Prostate gland (tissue), 2 donors: ENCODE data around the gene SUSD3. TPM values are rescaled to one million over a fixed set of nuclear protein-coding genes. Genes with fewer than 3 reads are reported as not detected.
A peak's percentile ranks its signal among the peaks of the same experiment; 100 is the strongest.

Experiments used
- DNase-seq: peaks from one replicate; pipeline ENCODE4 v3.0.0-alpha.2; 2019; ENCODE audit warnings: low spot score
- H3K27ac ChIP-seq, 2 donors: fragments of 200-600 bp; sonication (generic); 2 replicates each; pipeline ENCODE4 v1.5.1; 2017 to 2019
- H3K27me3 ChIP-seq: fragments of 200-600 bp; sonication (generic); replicated peaks from 2 replicates; pipeline ENCODE4 v1.5.1; 2019; ENCODE audit not compliant: insufficient read depth
- H3K36me3 ChIP-seq, 2 donors: fragments of 200-600 bp; sonication (generic); 1 replicate in 1 of 2; 2 replicates in 1 of 2; pipeline versions ENCODE4 v1.5.1 to v1.8.1; 2017 to 2019
- H3K4me1 ChIP-seq: fragments of 200-600 bp; sonication (generic); replicated peaks from 2 replicates; pipeline ENCODE4 v1.5.1; 2019
- H3K4me3 ChIP-seq, 2 donors: fragments of 200-600 bp; sonication (generic); 2 replicates each; pipeline ENCODE4 v1.5.1; 2017 to 2019
- H3K9me3 ChIP-seq: fragments of 200-600 bp; sonication (generic); 2 replicates; pipeline ENCODE4 v1.5.1; 2017
- POLR2A ChIP-seq: fragments of 450-650 bp; IDR thresholded peaks from one replicate; pipeline ENCODE4 v1.6.1; 2016; ENCODE audit warnings: antibody characterized with exemption, mild to moderate bottlenecking
- POLR2AphosphoS5 ChIP-seq: sonication (generic); formaldehyde crosslinking; IDR thresholded peaks from one replicate; pipeline ENCODE4 v1.6.1; 2017; ENCODE audit warnings: antibody characterized with exemption
- WGBS: methylation state at CpG from one replicate; pipeline ENCODE4 v1.1.5; 2018; 5-methylcytosine and 5-hydroxymethylcytosine counted together
- intact Hi-C: fragments of 100-400 bp; cut with DNase I; formaldehyde crosslinking; loops from one replicate; pipeline ENCODE4 v1.14.2; 2022
- total RNA-seq, 2 donors: library from RNA; depleted of rRNA; stranded (reverse); fragments of >200 nt; gene quantifications; one replicate each; pipeline ENCODE4 v1.1.0, GENCODE V29; 2016
- TF ChIP-seq, protein P1 (sequence below), 4 experiments: fragments of 200-600 bp in 2 of 4; fragments of 450-650 bp in 2 of 4; sonication (generic) in 2 of 4; IDR thresholded peaks; 1 replicate in 3 of 4; 2 replicates in 1 of 4; pipeline ENCODE4 v1.5.1; 2016 to 2019; ENCODE audit warnings: antibody characterized with exemption in 4 of 4, mild to moderate bottlenecking in 2 of 4, moderate library complexity in 2 of 4

Gene SUSD3
- total RNA-seq, 2 donors from 2014 or later: 2.2 to 471 TPM

DNA sequence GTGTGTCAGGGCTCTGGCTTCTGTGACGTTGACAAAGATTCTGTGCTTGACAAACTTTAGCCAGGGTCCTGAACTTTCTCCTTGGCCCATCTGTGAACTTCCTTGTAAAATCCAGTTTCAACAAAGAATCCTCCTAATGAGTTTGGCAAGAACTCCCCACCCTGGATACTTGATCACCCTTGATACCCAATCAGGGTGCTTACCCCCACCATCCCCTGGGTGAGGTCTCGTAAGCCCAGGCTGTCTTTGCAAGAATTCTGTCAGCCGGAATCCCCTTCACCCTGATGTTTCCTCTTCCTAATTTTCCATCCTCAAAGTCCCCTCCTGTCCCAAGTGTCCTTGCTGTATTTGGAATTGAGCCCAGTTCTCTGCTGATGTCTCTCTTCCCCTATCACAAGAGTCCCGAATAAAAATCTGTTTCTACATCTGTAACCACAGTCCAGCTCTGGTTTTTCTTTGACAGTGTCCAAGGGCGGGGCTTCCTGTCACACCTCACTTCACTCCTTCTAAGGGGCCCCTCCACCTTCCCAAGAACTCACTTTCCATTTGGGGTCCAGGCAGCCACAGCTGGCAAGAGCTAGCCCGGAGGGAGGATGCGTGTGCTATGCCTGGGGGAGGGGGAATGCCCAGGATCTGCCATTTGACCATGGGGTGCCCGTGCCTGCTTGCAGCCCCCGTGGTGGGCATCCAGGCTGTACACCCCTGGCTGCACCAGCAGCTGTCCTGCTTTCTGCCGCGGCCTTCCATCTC lies 34.8 kb downstream of the SUSD3 start:
- no peaks in the 10 kb centered on the region for H3K9me3 ChIP-seq
- H3K4me1 ChIP-seq: peaks cover 8% of the 10 kb centered on the region
- no peak for TF ChIP-seq POLR2A
- TF ChIP-seq POLR2AphosphoS5: no peak
- TF ChIP-seq, protein P1, sequence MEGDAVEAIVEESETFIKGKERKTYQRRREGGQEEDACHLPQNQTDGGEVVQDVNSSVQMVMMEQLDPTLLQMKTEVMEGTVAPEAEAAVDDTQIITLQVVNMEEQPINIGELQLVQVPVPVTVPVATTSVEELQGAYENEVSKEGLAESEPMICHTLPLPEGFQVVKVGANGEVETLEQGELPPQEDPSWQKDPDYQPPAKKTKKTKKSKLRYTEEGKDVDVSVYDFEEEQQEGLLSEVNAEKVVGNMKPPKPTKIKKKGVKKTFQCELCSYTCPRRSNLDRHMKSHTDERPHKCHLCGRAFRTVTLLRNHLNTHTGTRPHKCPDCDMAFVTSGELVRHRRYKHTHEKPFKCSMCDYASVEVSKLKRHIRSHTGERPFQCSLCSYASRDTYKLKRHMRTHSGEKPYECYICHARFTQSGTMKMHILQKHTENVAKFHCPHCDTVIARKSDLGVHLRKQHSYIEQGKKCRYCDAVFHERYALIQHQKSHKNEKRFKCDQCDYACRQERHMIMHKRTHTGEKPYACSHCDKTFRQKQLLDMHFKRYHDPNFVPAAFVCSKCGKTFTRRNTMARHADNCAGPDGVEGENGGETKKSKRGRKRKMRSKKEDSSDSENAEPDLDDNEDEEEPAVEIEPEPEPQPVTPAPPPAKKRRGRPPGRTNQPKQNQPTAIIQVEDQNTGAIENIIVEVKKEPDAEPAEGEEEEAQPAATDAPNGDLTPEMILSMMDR (IDR thresholded peaks at IDR 0.05): no peak
- no peaks in the 10 kb centered on the region for H3K36me3 ChIP-seq
- intact Hi-C loops: loop anchor here (10.0 kb wide), 2 partner anchors 89 to 471 kb away; no protein-coding TSS in a partner anchor
- no peak overlapping the region for H3K4me3 ChIP-seq
- peak overlapping the region in 1 of 2 donors; percentile 8 for H3K27ac ChIP-seq
- 24% methylated on average over 11 of the region's 11 CpGs for WGBS
- DNase-seq: no peak
- no peaks in the 10 kb centered on the region for H3K27me3 ChIP-seq

DNA sequence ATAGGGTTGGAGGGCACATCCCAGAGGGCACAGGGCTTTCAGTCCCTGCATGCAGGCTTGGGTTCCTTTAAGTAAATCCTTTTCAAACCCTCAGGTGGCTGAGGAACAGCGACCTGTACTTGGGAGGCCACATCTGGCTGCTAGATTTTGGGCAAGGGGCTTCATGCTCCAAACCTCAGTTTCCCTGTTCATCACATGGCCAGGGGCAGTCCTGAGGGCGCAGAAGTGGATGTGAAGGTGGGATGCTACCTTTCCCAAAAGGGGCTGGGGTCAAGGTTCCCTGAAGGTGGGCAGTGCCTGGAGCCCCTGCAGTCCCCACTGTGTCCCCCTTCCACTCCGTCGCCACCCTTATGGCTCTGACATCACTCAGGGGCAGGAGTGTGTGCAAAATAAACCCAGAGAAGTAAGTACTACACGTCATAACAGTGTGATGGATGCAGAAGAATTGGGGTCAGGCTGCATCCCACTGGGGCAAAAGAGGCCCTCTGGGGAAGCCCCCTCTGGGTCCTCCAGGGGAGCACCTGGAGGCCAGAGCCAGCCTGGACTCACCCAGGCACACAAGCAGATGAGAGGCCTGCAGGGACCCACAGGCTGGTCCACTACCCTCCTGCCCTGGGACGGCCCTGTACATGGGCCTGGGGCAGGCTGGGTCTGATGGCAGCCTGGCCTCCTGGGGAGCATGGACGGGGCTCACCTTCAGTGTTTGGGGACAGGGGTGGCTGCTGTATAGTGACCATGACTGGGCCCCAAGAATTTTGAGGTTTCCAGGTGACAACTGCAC lies 35.6 kb downstream of the SUSD3 start:
- H3K4me1 ChIP-seq: peaks cover 11% of the 10 kb centered on the region
- H3K36me3 ChIP-seq: no peaks in the 10 kb centered on the region
- whole genome bisulfite sequencing: 61% methylated on average over 5 of the region's 7 CpGs
- intact Hi-C loops: loop anchor here (10.0 kb wide), 2 partner anchors 89 to 471 kb away; no protein-coding TSS in a partner anchor
- H3K27me3 ChIP-seq: no peaks in the 10 kb centered on the region
- H3K4me3 ChIP-seq: no peak overlapping the region
- no peak for TF ChIP-seq POLR2AphosphoS5
- no peak for TF ChIP-seq POLR2A
- TF ChIP-seq, protein P1 (IDR thresholded peaks at IDR 0.05): no peak
- peak overlapping the region; percentile 12 to 93 for H3K27ac ChIP-seq
- no peaks in the 10 kb centered on the region for H3K9me3 ChIP-seq
- DNase-seq: no peak

DNA sequence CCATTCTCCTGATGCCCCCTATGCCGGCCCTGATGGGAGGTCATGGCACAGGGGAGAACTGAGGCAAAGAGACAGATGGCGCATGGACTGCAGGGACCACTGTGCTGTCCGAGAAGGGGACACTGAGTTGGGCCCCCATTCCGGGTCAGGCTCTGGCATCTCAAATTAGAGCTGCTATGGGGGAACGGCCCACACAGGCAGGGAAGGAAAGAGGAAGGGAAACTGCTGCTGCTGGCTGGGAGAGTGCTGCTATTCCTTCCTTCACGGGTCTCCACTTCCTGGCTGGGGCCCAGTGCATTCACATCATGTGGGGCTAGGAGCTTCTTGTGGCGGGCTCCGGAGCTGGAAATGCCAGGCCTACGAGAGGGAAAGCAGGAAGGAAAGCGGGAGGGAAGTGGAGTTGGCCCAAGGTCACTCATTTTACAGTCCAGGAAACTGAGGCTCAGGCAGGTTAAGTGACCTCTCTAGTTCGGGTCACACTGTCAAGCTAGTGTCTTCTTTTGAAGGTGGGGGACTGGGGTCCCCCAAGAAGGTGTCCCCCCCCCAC lies 36.2 kb downstream of the SUSD3 start:
- H3K4me1 ChIP-seq: peaks cover 11% of the 10 kb centered on the region
- DNase-seq: no peak
- H3K27ac ChIP-seq: peak overlapping the region; percentile 93 to 95
- TF ChIP-seq POLR2AphosphoS5 (no peak), POLR2A (no peak)
- TF ChIP-seq, protein P1 (IDR thresholded peaks at IDR 0.05): no peak
- peak overlapping the region; percentile 39 to 45 for H3K4me3 ChIP-seq
- WGBS: 55% methylated on average over 11 of the region's 11 CpGs
- no peaks in the 10 kb centered on the region for H3K27me3 ChIP-seq
- H3K9me3 ChIP-seq: no peaks in the 10 kb centered on the region
- no peaks in the 10 kb centered on the region for H3K36me3 ChIP-seq
- intact Hi-C loops: loop anchor here (5.0 to 10.0 kb wide), 3 partner anchors 38 to 470 kb away; partner anchors contain the start of gene NINJ1

DNA sequence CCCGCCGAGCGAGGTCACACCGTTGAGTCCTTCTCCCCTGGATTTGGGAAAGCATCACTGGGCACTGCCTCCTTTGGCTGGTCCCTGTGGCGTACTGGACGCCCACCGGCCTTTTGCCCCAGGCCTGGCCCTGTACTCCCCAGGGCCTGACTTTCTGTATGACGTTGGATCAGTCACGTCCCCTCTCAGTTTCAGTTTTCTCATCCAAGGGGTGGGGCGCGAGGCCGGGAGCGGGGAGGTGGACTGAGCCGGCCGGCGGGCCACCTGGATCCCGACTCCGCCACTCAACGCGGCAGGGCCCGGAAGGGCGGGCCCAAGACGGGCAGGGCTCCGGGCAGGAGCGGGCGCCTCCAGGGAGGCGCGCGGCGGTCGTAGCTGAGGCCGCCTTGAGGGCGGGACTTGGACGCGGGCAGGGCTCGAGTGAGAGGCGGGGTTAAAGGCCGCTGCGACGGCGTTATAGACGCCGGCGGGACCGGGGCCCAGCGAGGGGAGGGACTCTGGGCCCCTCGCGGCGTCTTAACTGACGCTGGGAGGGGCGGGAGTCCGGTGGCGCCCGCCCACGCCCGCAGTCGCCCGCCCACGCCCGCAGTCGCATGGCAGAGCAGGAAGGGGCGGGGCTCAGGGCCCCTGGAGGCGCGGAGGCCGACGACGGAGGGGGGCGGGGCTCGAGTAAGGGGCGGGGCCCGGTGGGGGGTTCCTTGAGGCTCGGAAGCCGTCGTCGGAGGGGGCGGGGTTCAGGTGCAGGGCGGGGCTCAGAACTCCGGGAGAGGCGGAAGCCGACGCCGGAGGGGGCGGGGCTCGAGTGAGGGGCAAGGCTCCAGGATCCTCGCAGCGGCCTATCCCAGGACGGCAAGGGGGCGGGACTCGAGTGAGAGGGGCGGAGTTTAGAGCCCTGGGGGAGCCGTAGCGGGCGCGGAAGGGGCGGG lies 37.0 kb downstream of the SUSD3 start:
- intact Hi-C loops: loop anchor here (5.0 to 10.0 kb wide), 3 partner anchors 37 to 469 kb away; partner anchors contain the start of gene NINJ1
- 10% methylated on average over 58 of the region's 95 CpGs for WGBS
- peak; percentile 100 for DNase-seq
- no peaks in the 10 kb centered on the region for H3K9me3 ChIP-seq
- peak overlapping the region; percentile 94 to 95 for H3K27ac ChIP-seq
- peak; percentile 76 for TF ChIP-seq POLR2A
- TF ChIP-seq, protein P1 (IDR thresholded peaks at IDR 0.05): peak in 2 of 4 experiments; percentile 14 to 21
- peak; percentile 53 for TF ChIP-seq POLR2AphosphoS5
- no peaks in the 10 kb centered on the region for H3K36me3 ChIP-seq
- no peaks in the 10 kb centered on the region for H3K27me3 ChIP-seq
- peak overlapping the region; percentile 98 to 99 for H3K4me3 ChIP-seq
- peaks cover 11% of the 10 kb centered on the region for H3K4me1 ChIP-seq
